D721Med (cell line): ENCODE data around the gene DYNLT4.
"Not testable (repeated sequence)": the region's sequence is repeated elsewhere in the genome, so short reads cannot be mapped to it uniquely, and the experiment has no call there.

ENCODE experiments used
- DNase-seq: peaks from one replicate; pipeline ENCODE4 v3.0.0; 2011; ENCODE audit warnings: low spot score; ENCODE audit not compliant: insufficient read length
- FAIRE-seq: peaks from 2 replicates; lab custom pipeline; 2011; peaks lifted over from hg19 to GRCh38; lab: Jason Lieb, UNC
- CTCF ChIP-seq: IDR thresholded peaks from 2 replicates; pipeline ENCODE4 v1.5.1; 2012; ENCODE audit warnings: mild to moderate bottlenecking, control low read depth; ENCODE audit not compliant: insufficient read depth; ENCODE audit errors: missing control alignments

The DYNLT4 gene

GRCh38 chr1:44821240-44821715, 14.1 kb upstream of the DYNLT4 start:
- no peak for TF ChIP-seq CTCF

GRCh38 chr1:44820328-44821239, 13.4 kb upstream of the DYNLT4 start:
- FAIRE-seq = no peak
- DNase-seq = no peak
- TF ChIP-seq CTCF = no peak

More at GRCh38 chr1:44821240-44821715, 14.1 kb upstream of the DYNLT4 start:
- DNase-seq (no peak), FAIRE-seq (no peak)

GRCh38 chr1:44819608-44820327, 12.6 kb upstream of the DYNLT4 start:
- no peak for TF ChIP-seq CTCF
- FAIRE-seq = no peak
- DNase-seq = peak; percentile 61

- TF ChIP-seq CTCF = no peak
- no peak for FAIRE-seq
- DNase-seq = no peak
Observed at GRCh38 chr1:44819196-44819607, 12.1 kb upstream of the DYNLT4 start.

- TF ChIP-seq CTCF = no peak
- FAIRE-seq (no peak), DNase-seq (no peak)
Observed at GRCh38 chr1:44817771-44818495, 10.8 kb upstream of the DYNLT4 start.

- no peak for DNase-seq
- TF ChIP-seq CTCF = no peak
- no peak for FAIRE-seq
Observed at GRCh38 chr1:44817307-44817706, 10.2 kb upstream of the DYNLT4 start.

GRCh38 chr1:44815926-44816325, 8.8 kb upstream of the DYNLT4 start:
- not testable (repeated sequence) for FAIRE-seq, DNase-seq
